Astrocyte (in vitro differentiated cells and primary cell): ENCODE results near the gene DNAH2. TPM values are rescaled to one million over a fixed set of nuclear protein-coding genes. Genes with fewer than 3 reads are reported as not detected.

Experiments used
- DNase-seq: peaks from one replicate; pipeline ENCODE4 v3.0.0-alpha.2; 2010; ENCODE audit warnings: low read depth
- FAIRE-seq: peaks from 2 replicates; lab custom pipeline; 2011; peaks lifted over from hg19 to GRCh38; lab: Jason Lieb, UNC
- H2AFZ ChIP-seq: 2 replicates; pipeline ENCODE4 v1.6.0; 2012; ENCODE audit warnings: low read depth, low read length, inconsistent platforms
- H3K27ac ChIP-seq: 2 replicates; pipeline ENCODE4 v1.5.1; 2011; ENCODE audit warnings: low read depth, low read length, inconsistent platforms
- H3K27me3 ChIP-seq: 2 replicates; pipeline ENCODE4 v1.6.0; 2011; ENCODE audit warnings: low read length, inconsistent platforms; ENCODE audit not compliant: insufficient read depth
- H3K36me3 ChIP-seq: 2 replicates; pipeline ENCODE4 v1.5.1; 2011; ENCODE audit warnings: low read length, inconsistent platforms; ENCODE audit not compliant: insufficient read depth
- H3K4me1 ChIP-seq: 2 replicates; pipeline ENCODE4 v1.5.1; 2011; ENCODE audit warnings: low read length, inconsistent platforms; ENCODE audit not compliant: insufficient read depth
- H3K4me2 ChIP-seq: 2 replicates; pipeline ENCODE4 v1.6.0; 2012; ENCODE audit warnings: low read length, inconsistent platforms
- H3K4me3 ChIP-seq: 2 replicates; pipeline ENCODE4 v1.5.1; 2011; ENCODE audit warnings: low read depth, mild to moderate bottlenecking, low read length, inconsistent platforms; ENCODE audit not compliant: insufficient read depth
- H3K79me2 ChIP-seq: 2 replicates; pipeline ENCODE4 v1.6.0; 2012; ENCODE audit warnings: mild to moderate bottlenecking, low read length, inconsistent platforms; ENCODE audit not compliant: insufficient read depth
- H3K9ac ChIP-seq: 2 replicates; pipeline ENCODE4 v1.6.0; 2012; ENCODE audit warnings: mild to moderate bottlenecking, low read length, inconsistent platforms
- H3K9me3 ChIP-seq: 2 replicates; pipeline ENCODE4 v1.5.1; 2012; ENCODE audit warnings: low read depth, mild to moderate bottlenecking, low read length, inconsistent platforms; ENCODE audit not compliant: insufficient read depth
- H4K20me1 ChIP-seq: 2 replicates; pipeline ENCODE4 v1.6.0; 2012; ENCODE audit warnings: low read length, inconsistent platforms; ENCODE audit not compliant: insufficient read depth
- H3K27ac Mint-ChIP-seq: one replicate; pipeline ENCODE4 v1.8.0; 2021; ENCODE audit warnings: mild to moderate bottlenecking, mixed read lengths; ENCODE audit not compliant: unreplicated experiment
- H3K27me3 Mint-ChIP-seq: one replicate; pipeline ENCODE4 v1.8.0; 2021; ENCODE audit warnings: low read depth, mixed read lengths; ENCODE audit not compliant: unreplicated experiment
- H3K36me3 Mint-ChIP-seq: one replicate; pipeline ENCODE4 v1.8.0; 2021; ENCODE audit warnings: low read depth, mixed read lengths; ENCODE audit not compliant: unreplicated experiment
- H3K4me1 Mint-ChIP-seq: one replicate; pipeline ENCODE4 v1.8.0; 2021; ENCODE audit warnings: low read depth, mixed read lengths; ENCODE audit not compliant: unreplicated experiment
- H3K4me3 Mint-ChIP-seq: one replicate; pipeline ENCODE4 v1.8.0; 2021; ENCODE audit warnings: mild to moderate bottlenecking, moderate library complexity, mixed read lengths; ENCODE audit not compliant: unreplicated experiment
- H3K9me3 Mint-ChIP-seq: one replicate; pipeline ENCODE4 v1.8.0; 2021; ENCODE audit warnings: mild to moderate bottlenecking, mixed read lengths; ENCODE audit not compliant: unreplicated experiment
- CTCF ChIP-seq: IDR thresholded peaks from 2 replicates; pipeline ENCODE4 v1.5.1; 2011; ENCODE audit warnings: low read depth, mild to moderate bottlenecking, inconsistent platforms, low read length, moderate library complexity; ENCODE audit not compliant: insufficient read depth
- EZH2 ChIP-seq: IDR thresholded peaks from 2 replicates; pipeline ENCODE4 v1.6.1; 2012; ENCODE audit warnings: mild to moderate bottlenecking, low read length, inconsistent platforms; ENCODE audit not compliant: insufficient read depth
- total RNA-seq: library from RNA; stranded (reverse); gene quantifications from 2 replicates; pipeline ENCODE4 v1.2.1, GENCODE V29; 2021

The DNAH2 gene
- total RNA-seq, 1 donor from 2014 or later, result 0.11 TPM

- peaks cover 10% of the 10 kb centered on the region for H3K27me3 ChIP-seq
- FAIRE-seq, result no peak
Measured at GRCh38 chr17:7775051-7775450, 57.5 kb downstream of the DNAH2 start.

DNA sequence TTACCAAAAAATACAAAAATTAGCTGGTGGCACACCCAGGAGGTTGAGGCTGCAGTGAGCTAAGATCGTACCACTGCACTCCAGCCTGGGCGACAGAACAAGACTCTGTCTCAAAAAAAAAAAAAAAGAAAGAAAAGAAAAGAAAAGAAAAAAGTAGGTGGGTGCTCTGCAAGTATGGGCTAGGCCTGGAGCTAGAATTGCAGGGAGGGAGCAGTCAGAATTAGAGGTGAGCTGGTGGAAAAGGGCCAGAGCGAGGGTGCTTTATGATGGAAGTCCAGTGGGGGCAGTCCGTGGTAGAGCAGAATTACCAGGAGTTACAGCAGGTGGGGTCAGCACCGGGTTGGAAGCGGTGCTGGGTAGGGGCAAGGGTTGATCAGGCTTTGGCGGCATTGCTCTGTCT, 59.5 kb downstream of the DNAH2 start:
- H3K27ac ChIP-seq, result no peak overlapping the region
- H3K27me3 ChIP-seq, result peaks cover 24% of the 10 kb centered on the region
- FAIRE-seq (no peak), DNase-seq (no peak)
- H3K9ac ChIP-seq, result no peak overlapping the region
- Mint-ChIP-seq H3K27me3 (peaks cover 17% of the 10 kb centered on the region), H3K27ac (no peak overlapping the region), H3K9me3 (peaks cover 17% of the 10 kb centered on the region), H3K36me3 (peaks cover 2% of the 10 kb centered on the region), H3K4me3 (no peak overlapping the region), H3K4me1 (no peaks in the 10 kb centered on the region)
- TF ChIP-seq EZH2 (no peak), CTCF (no peak)
- no peaks in the 10 kb centered on the region for H3K9me3 ChIP-seq
- H4K20me1 ChIP-seq, result no peaks in the 10 kb centered on the region
- no peak overlapping the region for H2AFZ ChIP-seq
- H3K36me3 ChIP-seq, result no peaks in the 10 kb centered on the region
- no peak overlapping the region for H3K4me3 ChIP-seq
- H3K79me2 ChIP-seq, result no peaks in the 10 kb centered on the region
- no peaks in the 10 kb centered on the region for H3K4me1 ChIP-seq
- H3K4me2 ChIP-seq, result no peak overlapping the region

More at GRCh38 chr17:7775051-7775450, 57.5 kb downstream of the DNAH2 start:
- no peak overlapping the region for H3K27ac ChIP-seq
- TF ChIP-seq CTCF, result no peak
- TF ChIP-seq EZH2, result no peak
- H2AFZ ChIP-seq, result no peak overlapping the region
- peaks cover 2% of the 10 kb centered on the region for H3K36me3 Mint-ChIP-seq
- H3K9me3 ChIP-seq, result no peaks in the 10 kb centered on the region
- no peak overlapping the region for H3K4me3 Mint-ChIP-seq
- H3K9ac ChIP-seq, result no peak overlapping the region
- H3K9me3 Mint-ChIP-seq, result peaks cover 17% of the 10 kb centered on the region
- no peak overlapping the region for H3K27ac Mint-ChIP-seq
- no peak for DNase-seq
- no peak overlapping the region for H3K4me2 ChIP-seq
- no peaks in the 10 kb centered on the region for H3K79me2 ChIP-seq
- H3K27me3 Mint-ChIP-seq, result peaks cover 22% of the 10 kb centered on the region
- no peaks in the 10 kb centered on the region for H3K4me1 Mint-ChIP-seq
- H3K4me3 ChIP-seq, result no peak overlapping the region
- no peaks in the 10 kb centered on the region for H4K20me1 ChIP-seq
- H3K36me3 ChIP-seq, result no peaks in the 10 kb centered on the region
- H3K4me1 ChIP-seq, result no peaks in the 10 kb centered on the region

DNA sequence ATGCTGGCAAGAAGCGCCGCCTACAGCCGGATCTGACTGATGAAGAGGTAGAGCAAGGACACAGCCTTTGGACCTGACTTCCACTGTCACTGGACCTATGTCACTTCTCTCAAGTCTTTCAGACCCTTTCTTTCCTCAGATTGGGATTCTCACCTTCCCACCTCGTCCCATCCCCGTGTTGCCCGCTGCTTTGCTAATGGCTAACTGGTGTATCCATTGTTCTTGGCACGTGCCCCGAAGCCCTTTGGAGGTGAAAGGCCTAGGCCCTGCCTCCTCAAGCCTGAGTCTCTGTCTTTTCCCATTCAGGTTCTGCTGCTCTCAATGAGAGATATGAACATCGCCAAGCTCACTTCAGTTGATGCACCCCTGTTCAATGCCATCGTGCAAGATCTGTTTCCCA, 63.2 kb downstream of the DNAH2 start:
- TF ChIP-seq CTCF, result no peak
- no peak for TF ChIP-seq EZH2
- H3K36me3 ChIP-seq, result no peaks in the 10 kb centered on the region
- H3K9me3 ChIP-seq, result no peaks in the 10 kb centered on the region
- peaks cover 9% of the 10 kb centered on the region for H3K9me3 Mint-ChIP-seq
- peaks cover 25% of the 10 kb centered on the region for H3K27me3 Mint-ChIP-seq
- H4K20me1 ChIP-seq, result no peaks in the 10 kb centered on the region
- H3K36me3 Mint-ChIP-seq, result no peaks in the 10 kb centered on the region
- no peaks in the 10 kb centered on the region for H3K4me1 ChIP-seq
- no peak overlapping the region for H3K4me3 ChIP-seq
- H3K27me3 ChIP-seq, result peaks cover 26% of the 10 kb centered on the region
- no peak overlapping the region for H3K27ac ChIP-seq
- no peak for DNase-seq
- H3K9ac ChIP-seq, result no peak overlapping the region
- no peak overlapping the region for H2AFZ ChIP-seq
- no peak overlapping the region for H3K4me2 ChIP-seq
- no peaks in the 10 kb centered on the region for H3K79me2 ChIP-seq
- H3K4me3 Mint-ChIP-seq, result no peak overlapping the region
- FAIRE-seq, result no peak
- no peaks in the 10 kb centered on the region for H3K4me1 Mint-ChIP-seq
- H3K27ac Mint-ChIP-seq, result no peak overlapping the region
